ENCODE results near the gene SGCA.

SGCA gene

DNA sequence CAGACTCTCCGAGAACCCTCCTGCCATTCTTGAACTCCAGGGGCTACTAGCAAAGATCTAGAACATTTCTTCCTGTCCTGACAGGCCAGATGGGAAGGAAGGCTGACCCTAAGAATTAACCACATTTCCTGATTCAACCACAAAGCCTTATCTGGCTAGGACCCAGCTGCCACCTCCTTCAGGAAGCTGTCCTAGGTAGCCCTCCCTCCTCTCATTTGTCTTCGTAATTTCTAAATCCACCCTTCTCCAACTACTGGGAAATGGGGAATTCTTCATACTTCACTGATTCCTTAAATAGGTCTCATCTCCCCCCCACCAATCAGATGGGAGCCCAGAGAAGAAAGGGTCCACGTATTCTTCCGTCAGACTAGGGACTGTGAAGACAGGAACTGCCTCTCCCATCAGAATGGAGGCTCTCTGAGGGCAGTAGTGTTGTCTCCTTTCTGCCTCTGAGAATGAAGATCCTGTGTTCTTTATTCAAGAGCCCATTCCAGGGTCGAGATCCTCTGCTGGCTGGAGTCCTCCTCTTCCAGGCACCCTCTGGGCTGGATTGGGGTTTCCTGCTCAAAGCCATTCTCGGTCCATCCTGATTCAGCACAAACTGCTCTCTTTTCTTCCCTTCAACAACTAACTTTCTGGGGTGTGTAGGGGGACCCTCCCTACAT, 38.0 kb upstream of the SGCA start:
- Histone ChIP-seq H3K4me1 (ENCODE audit: control insufficient read depth in 1 of 2, insufficient read depth in 2 of 2, low read length in 2 of 2) (peaks cover 13 to 27% of the 10 kb centered on the region in 2 donors), H3K9me3 (ENCODE audit: control insufficient read depth in 1 of 2, low read length in 2 of 2) (no peaks in the 10 kb centered on the region), H3K36me3 (ENCODE audit: control insufficient read depth in 1 of 2, insufficient read depth in 2 of 2, low read length in 2 of 2) (no peaks in the 10 kb centered on the region), H3K9ac (ENCODE audit: low read depth in 1 of 2, low read length in 2 of 2) (peak overlapping the region in 1 of 2 donors; percentile 0), H3K27me3 (ENCODE audit: control insufficient read depth in 1 of 2, insufficient read depth in 2 of 2, low read length in 2 of 2) (peaks cover 0 to 8% of the 10 kb centered on the region in 2 donors), H3K27ac (ENCODE audit: low read depth, low read length) (no peak overlapping the region), H3K4me3 (ENCODE audit: low read depth in 1 of 2, low read length in 2 of 2) (no peak overlapping the region)

DNA sequence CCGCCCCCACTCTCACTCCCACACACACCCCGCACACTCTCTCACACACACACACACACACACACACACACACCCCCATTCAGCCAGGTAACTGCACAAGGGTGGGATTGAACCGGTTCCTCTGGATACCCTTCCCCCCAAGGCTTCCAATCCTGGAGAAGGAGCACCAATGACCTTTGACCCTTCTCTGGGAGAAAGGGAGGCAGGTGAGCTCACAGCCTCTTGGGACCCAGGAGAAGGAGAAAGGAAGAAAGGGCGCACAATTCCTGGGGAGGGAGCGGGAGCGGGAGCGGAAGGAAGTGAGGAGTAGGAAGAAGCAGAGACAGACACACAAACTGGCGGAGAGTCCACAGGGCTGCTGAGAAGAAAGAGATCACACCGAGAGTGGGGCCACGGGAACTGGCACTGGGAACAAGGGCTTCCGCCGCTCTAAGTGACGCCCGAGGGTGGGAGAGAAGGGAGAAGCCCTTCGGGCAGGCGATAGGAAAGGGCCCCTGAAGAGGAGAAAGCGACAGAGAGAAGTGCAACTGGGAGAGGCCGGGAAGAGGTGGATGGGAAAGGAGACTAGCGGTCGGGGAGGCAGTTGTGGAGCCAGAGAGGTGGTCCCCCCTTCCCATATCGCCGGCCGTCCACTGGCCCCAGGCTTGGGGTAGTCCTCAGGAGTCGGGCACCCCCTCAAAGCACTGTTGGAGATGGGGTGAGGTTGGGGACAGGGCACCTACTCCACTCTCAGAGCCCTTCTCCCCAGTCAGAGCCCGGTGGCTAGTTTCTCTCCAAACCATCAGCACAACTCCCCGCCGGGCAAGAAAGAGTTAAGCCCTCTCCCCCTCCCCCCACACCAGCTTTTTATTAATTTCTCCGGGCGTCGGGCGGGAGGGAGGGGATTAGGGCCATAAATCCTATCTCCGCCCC, 37.1 kb upstream of the SGCA start:
- Histone ChIP-seq H3K36me3 (ENCODE audit: control insufficient read depth in 1 of 2, insufficient read depth in 2 of 2, low read length in 2 of 2) (no peaks in the 10 kb centered on the region), H3K27ac (ENCODE audit: low read depth, low read length) (no peak overlapping the region), H3K9me3 (ENCODE audit: control insufficient read depth in 1 of 2, low read length in 2 of 2) (no peaks in the 10 kb centered on the region), H3K4me3 (ENCODE audit: low read depth in 1 of 2, low read length in 2 of 2) (peak overlapping the region; percentile 40 to 60), H3K9ac (ENCODE audit: low read depth in 1 of 2, low read length in 2 of 2) (peak overlapping the region; percentile 24 to 35), H3K4me1 (ENCODE audit: control insufficient read depth in 1 of 2, insufficient read depth in 2 of 2, low read length in 2 of 2) (peaks cover 9 to 22% of the 10 kb centered on the region in 2 donors), H3K27me3 (ENCODE audit: control insufficient read depth in 1 of 2, insufficient read depth in 2 of 2, low read length in 2 of 2) (peaks cover 0 to 8% of the 10 kb centered on the region in 2 donors)

DNA sequence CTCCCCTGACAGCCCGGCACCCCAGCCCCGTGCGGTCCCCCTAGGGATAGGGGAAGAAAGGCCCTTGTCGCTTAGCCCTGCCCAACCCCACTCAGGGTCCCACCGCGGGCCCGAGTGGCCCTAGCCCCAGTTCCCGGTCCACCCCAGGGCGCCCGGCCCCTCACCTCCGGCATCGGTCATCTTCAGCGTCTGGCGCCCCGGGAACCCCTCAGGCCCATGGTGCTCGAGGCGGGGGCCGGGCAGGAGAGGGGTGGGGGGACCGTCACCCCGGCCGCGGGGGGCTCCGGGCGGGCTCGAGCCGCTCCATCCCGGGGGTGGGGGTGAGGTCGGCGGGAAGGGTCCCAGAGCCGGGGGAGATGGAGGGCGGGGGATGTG, 36.5 kb upstream of the SGCA start:
- Histone ChIP-seq H3K9me3 (ENCODE audit: control insufficient read depth in 1 of 2, low read length in 2 of 2) (no peaks in the 10 kb centered on the region), H3K4me3 (ENCODE audit: low read depth in 1 of 2, low read length in 2 of 2) (peak overlapping the region; percentile 22 to 36), H3K27me3 (ENCODE audit: control insufficient read depth in 1 of 2, insufficient read depth in 2 of 2, low read length in 2 of 2) (peaks cover 0 to 8% of the 10 kb centered on the region in 2 donors), H3K9ac (ENCODE audit: low read depth in 1 of 2, low read length in 2 of 2) (no peak overlapping the region), H3K27ac (ENCODE audit: low read depth, low read length) (no peak overlapping the region), H3K4me1 (ENCODE audit: control insufficient read depth in 1 of 2, insufficient read depth in 2 of 2, low read length in 2 of 2) (peaks cover 5 to 16% of the 10 kb centered on the region in 2 donors), H3K36me3 (ENCODE audit: control insufficient read depth in 1 of 2, insufficient read depth in 2 of 2, low read length in 2 of 2) (no peaks in the 10 kb centered on the region)

DNA sequence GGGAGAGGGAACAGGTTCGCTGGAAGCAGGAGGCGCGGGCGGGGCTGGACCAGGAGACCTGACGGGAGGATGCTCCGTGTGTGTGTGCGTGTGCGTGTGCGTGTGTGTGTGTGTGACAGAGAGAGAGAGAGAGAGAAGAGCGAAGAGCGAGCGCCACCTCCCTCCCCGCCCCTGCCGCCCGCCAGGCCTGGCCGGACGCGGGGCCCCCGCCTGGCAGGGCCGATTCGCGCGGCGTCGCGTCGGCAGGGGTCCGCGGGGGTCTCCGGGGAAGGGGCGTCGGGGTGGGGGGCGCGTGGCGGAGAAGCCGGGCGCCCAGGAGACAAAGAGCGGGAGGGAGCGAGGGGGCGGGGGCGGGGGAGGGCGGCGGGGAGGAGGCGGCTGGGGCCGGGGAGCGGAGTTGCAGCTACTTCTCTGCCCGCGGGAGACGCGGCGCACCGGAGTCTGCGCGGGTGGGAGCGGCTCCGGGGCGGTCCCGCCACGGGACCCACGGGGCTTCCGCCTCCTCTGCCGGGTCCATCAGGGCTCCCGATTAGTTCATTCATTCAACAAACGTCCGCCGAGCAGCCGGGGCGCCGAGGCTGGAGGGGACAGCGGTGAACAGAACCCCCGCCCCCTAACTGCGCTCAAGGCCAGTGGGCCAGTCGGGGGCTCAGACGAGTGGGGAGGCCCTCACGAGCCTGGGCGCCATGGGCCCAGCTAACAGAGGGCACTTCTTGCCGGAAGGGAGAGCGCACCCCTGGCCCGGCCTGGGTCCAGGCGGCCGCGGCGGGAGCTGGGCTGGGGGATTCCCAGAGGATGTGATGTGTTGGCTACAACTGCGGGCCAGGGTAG, 35.9 kb upstream of the SGCA start, which contains the start of gene SAMD14:
Gene SAMD14, minus strand, starts transcription at position 433 of the 831 bp plus-strand sequence. CDS start 5,201 bp downstream, outside the sequence.
- no peaks in the 10 kb centered on the region for H3K9me3 ChIP-seq (ENCODE audit: control insufficient read depth in 1 of 2, low read length in 2 of 2)
- no peak within 1 kb of the TSS for H3K27ac ChIP-seq (ENCODE audit: low read depth, low read length)
- H3K4me3 ChIP-seq (ENCODE audit: low read depth in 1 of 2, low read length in 2 of 2), result peak within 1 kb of the TSS; percentile 47 to 60
- H3K9ac ChIP-seq (ENCODE audit: low read depth in 1 of 2, low read length in 2 of 2), result peak within 1 kb of the TSS; percentile 24 to 35
- peaks cover 0 to 8% of the 10 kb centered on the region in 2 donors for H3K27me3 ChIP-seq (ENCODE audit: control insufficient read depth in 1 of 2, insufficient read depth in 2 of 2, low read length in 2 of 2)
- H3K4me1 ChIP-seq (ENCODE audit: control insufficient read depth in 1 of 2, insufficient read depth in 2 of 2, low read length in 2 of 2), result peaks cover 5 to 16% of the 10 kb centered on the region in 2 donors
- H3K36me3 ChIP-seq (ENCODE audit: control insufficient read depth in 1 of 2, insufficient read depth in 2 of 2, low read length in 2 of 2), result peaks cover 0 to 4% of the 10 kb centered on the region in 2 donors

DNA sequence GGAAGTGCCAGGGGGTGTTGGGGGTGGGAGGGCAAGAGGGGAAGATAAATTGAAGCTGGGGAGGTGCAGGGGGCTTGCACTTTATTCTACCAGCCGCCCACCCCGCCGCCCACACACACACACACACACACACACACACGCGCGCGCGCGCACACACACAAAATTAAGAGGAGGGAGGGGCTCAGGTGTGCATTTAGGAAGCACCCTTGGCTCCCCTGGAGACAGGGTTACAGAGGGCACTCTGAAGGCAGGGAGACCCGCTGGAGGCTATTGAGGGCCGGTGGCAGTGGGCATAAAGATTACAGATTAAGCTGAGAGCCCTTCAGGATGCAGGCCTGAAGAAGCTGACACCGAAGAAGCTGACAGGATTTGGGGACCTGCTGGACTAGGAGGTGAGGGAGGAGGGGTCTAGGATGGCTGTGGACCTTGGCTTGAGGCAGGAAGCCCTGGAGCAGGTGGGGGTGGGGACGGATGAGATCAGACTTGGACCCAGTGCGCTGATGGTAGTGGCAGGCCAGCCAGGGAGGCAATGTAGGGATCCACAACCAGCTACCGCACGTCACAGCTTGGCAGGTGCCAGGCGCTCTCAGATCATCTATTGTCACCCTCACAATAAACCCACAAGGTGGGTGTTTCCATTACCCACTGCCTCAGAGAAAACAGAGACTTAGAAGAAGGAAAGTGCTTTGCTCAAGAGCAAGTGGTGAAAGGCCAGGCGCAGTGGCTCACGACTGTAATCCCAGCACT, 35.1 kb upstream of the SGCA start:
- H3K4me1 ChIP-seq (ENCODE audit: control insufficient read depth in 1 of 2, insufficient read depth in 2 of 2, low read length in 2 of 2), result peaks cover 5 to 16% of the 10 kb centered on the region in 2 donors
- H3K27ac ChIP-seq (ENCODE audit: low read depth, low read length), result no peak overlapping the region
- H3K27me3 ChIP-seq (ENCODE audit: control insufficient read depth in 1 of 2, insufficient read depth in 2 of 2, low read length in 2 of 2), result peaks cover 0 to 8% of the 10 kb centered on the region in 2 donors
- H3K4me3 ChIP-seq (ENCODE audit: low read depth in 1 of 2, low read length in 2 of 2), result no peak overlapping the region
- H3K9me3 ChIP-seq (ENCODE audit: control insufficient read depth in 1 of 2, low read length in 2 of 2), result no peaks in the 10 kb centered on the region
- peaks cover 5 to 9% of the 10 kb centered on the region in 2 donors for H3K36me3 ChIP-seq (ENCODE audit: control insufficient read depth in 1 of 2, insufficient read depth in 2 of 2, low read length in 2 of 2)
- H3K9ac ChIP-seq (ENCODE audit: low read depth in 1 of 2, low read length in 2 of 2), result no peak overlapping the region

DNA sequence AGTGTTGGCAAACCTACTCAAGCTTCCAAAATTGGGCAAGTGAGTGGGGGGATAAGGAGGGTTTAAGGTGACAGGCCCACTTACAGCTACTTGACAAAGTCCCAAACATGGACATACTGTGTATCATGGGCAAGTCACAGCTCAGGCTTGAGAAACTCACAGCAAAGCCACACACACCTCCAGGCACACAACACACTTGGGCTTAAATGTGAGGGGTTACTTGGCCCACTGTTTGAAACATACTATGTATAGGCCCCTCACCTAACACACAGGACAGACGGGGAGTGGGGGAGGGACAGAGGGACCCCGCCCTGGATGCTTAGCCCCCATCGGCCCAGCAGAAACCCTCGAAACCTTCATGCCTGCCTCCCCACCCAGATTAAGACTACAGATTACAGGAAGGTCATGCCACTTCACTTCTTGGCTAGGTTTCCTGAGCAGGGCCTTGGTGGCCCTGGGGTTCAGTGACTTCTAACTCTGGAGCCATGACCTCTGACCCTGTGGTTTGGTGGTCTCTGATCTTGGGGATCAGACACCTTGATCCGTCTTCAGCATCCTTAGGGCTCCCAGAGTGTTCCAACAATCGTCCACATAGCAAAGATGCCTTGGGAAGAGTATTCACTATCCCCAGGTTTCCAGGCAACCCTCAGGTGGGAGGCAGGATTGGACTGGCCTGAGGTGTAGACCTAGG, 33.6 kb upstream of the SGCA start:
- H3K9me3 ChIP-seq (ENCODE audit: control insufficient read depth in 1 of 2, low read length in 2 of 2), result no peaks in the 10 kb centered on the region
- H3K9ac ChIP-seq (ENCODE audit: low read depth in 1 of 2, low read length in 2 of 2), result no peak overlapping the region
- peaks cover 9 to 24% of the 10 kb centered on the region in 2 donors for H3K36me3 ChIP-seq (ENCODE audit: control insufficient read depth in 1 of 2, insufficient read depth in 2 of 2, low read length in 2 of 2)
- no peak overlapping the region for H3K27ac ChIP-seq (ENCODE audit: low read depth, low read length)
- H3K27me3 ChIP-seq (ENCODE audit: control insufficient read depth in 1 of 2, insufficient read depth in 2 of 2, low read length in 2 of 2), result peaks cover 0 to 8% of the 10 kb centered on the region in 2 donors
- H3K4me1 ChIP-seq (ENCODE audit: control insufficient read depth in 1 of 2, insufficient read depth in 2 of 2, low read length in 2 of 2), result peaks cover 5 to 16% of the 10 kb centered on the region in 2 donors
- H3K4me3 ChIP-seq (ENCODE audit: low read depth in 1 of 2, low read length in 2 of 2), result no peak overlapping the region

DNA sequence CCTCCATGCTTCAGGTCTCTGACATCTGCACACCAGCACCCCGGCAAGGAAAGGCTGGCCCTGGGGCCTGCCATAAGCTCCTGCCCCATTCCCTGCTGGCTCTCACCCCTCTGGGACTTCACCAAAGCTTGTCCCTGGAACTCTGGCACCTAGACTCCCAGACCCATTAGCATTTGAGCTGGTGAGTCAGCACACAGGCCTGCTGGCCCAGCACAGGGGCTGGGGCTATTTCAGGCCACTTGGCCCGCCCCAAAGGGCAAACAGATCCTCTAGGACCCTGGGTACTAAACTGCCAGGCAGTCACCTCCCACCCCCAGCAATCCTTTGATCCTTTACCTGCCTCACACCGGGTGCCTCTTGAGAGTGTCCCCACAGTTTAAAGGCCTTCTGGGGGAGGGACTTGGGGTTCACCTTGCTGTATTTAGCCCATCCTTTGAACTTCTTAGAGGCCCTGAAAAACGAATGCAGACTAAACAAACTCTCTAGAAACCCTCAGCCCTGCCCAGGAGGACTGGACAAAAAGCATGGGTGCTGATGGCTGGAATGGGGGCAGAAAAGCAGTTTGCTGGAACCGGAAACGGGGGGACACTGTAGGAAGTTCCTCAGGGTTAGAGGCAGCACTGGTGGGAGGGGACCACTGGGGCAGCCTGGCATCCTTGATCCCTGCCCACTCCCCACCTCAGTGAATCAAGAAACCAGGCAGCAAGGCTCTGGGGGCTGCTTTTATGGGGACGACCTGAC, 32.6 kb upstream of the SGCA start:
- Histone ChIP-seq H3K9me3 (ENCODE audit: control insufficient read depth in 1 of 2, low read length in 2 of 2) (no peaks in the 10 kb centered on the region), H3K27me3 (ENCODE audit: control insufficient read depth in 1 of 2, insufficient read depth in 2 of 2, low read length in 2 of 2) (peaks cover 0 to 8% of the 10 kb centered on the region in 2 donors), H3K4me3 (ENCODE audit: low read depth in 1 of 2, low read length in 2 of 2) (no peak overlapping the region), H3K27ac (ENCODE audit: low read depth, low read length) (no peak overlapping the region), H3K4me1 (ENCODE audit: control insufficient read depth in 1 of 2, insufficient read depth in 2 of 2, low read length in 2 of 2) (peaks cover 5 to 9% of the 10 kb centered on the region in 2 donors), H3K36me3 (ENCODE audit: control insufficient read depth in 1 of 2, insufficient read depth in 2 of 2, low read length in 2 of 2) (peaks cover 16 to 34% of the 10 kb centered on the region in 2 donors), H3K9ac (ENCODE audit: low read depth in 1 of 2, low read length in 2 of 2) (peak overlapping the region in 1 of 2 donors; percentile 32)

DNA sequence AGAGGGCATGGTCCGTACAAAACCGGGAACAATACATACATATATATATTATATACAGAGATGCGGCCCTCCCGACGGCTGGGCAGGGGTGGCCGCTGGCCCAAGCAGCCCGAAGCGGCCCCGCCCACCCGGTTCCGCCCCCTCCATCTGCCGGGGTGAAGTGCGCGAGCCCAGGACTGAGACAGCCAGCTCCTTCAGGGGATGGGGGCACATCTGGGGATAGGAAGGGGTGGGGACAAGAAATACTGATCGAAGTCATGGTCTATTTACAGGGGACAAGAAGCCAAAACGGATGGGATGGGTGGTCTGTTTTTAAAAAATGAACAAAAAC, 32.1 kb upstream of the SGCA start:
- no peak overlapping the region for H3K27ac ChIP-seq (ENCODE audit: low read depth, low read length)
- no peak overlapping the region for H3K4me3 ChIP-seq (ENCODE audit: low read depth in 1 of 2, low read length in 2 of 2)
- peaks cover 0 to 5% of the 10 kb centered on the region in 2 donors for H3K27me3 ChIP-seq (ENCODE audit: control insufficient read depth in 1 of 2, insufficient read depth in 2 of 2, low read length in 2 of 2)
- peaks cover 21 to 39% of the 10 kb centered on the region in 2 donors for H3K36me3 ChIP-seq (ENCODE audit: control insufficient read depth in 1 of 2, insufficient read depth in 2 of 2, low read length in 2 of 2)
- peaks cover 0 to 3% of the 10 kb centered on the region in 2 donors for H3K4me1 ChIP-seq (ENCODE audit: control insufficient read depth in 1 of 2, insufficient read depth in 2 of 2, low read length in 2 of 2)
- no peaks in the 10 kb centered on the region for H3K9me3 ChIP-seq (ENCODE audit: control insufficient read depth in 1 of 2, low read length in 2 of 2)
- no peak overlapping the region for H3K9ac ChIP-seq (ENCODE audit: low read depth in 1 of 2, low read length in 2 of 2)

Data from duodenal mucosa (tissue), 2 donors.